Measurements from ENCODE around the gene FADD.
A peak's percentile ranks its signal among the peaks of the same experiment; 100 is the strongest.

The FADD gene

GRCh38 chr11:70202920-70203750, at the start of gene FADD:
TSS of gene FADD (plus strand) at chr11:70203296. CDS start at chr11:70203460, 164 bp downstream.
- peak; percentile 95 for DNase-seq

- no peak for DNase-seq
Measured at GRCh38 chr11:70155386-70155785, 47.7 kb upstream of the FADD start.

- DNase-seq: no peak
Measured at GRCh38 chr11:70156291-70157037, 46.6 kb upstream of the FADD start.

- peak; percentile 18 for DNase-seq
Measured at GRCh38 chr11:70158201-70158600, 44.9 kb upstream of the FADD start.

GRCh38 chr11:70158757-70159389, 44.2 kb upstream of the FADD start:
- no peak for DNase-seq

GRCh38 chr11:70159627-70160570, 43.2 kb upstream of the FADD start:
- no peak for DNase-seq

GRCh38 chr11:70161043-70161625, 42.0 kb upstream of the FADD start:
- DNase-seq: no peak

- no peak for DNase-seq
Measured at GRCh38 chr11:70164705-70165104, 38.4 kb upstream of the FADD start.

- no peak for DNase-seq
Measured at GRCh38 chr11:70167120-70167519, 36.0 kb upstream of the FADD start.

- DNase-seq: no peak
Measured at GRCh38 chr11:70167723-70168404, 35.2 kb upstream of the FADD start.

- DNase-seq: no peak
Measured at GRCh38 chr11:70168405-70168754, 34.7 kb upstream of the FADD start.

GRCh38 chr11:70169127-70169526, 34.0 kb upstream of the FADD start:
- no peak for DNase-seq

- no peak for DNase-seq
Measured at GRCh38 chr11:70169632-70170031, 33.5 kb upstream of the FADD start.

GRCh38 chr11:70170596-70171210, 32.4 kb upstream of the FADD start:
- DNase-seq: no peak

GRCh38 chr11:70173018-70173417, 30.1 kb upstream of the FADD start:
- no peak for DNase-seq

GRCh38 chr11:70174547-70175235, 28.4 kb upstream of the FADD start:
- no peak for DNase-seq

GRCh38 chr11:70175236-70175698, 27.8 kb upstream of the FADD start:
- no peak for DNase-seq

- no peak for DNase-seq
Measured at GRCh38 chr11:70176940-70177689, 26.0 kb upstream of the FADD start.

GRCh38 chr11:70180906-70181305, 22.2 kb upstream of the FADD start:
- DNase-seq: no peak

GRCh38 chr11:70182266-70182665, 20.8 kb upstream of the FADD start:
- DNase-seq: no peak
